ENCODE data around the gene SPATA9.

GRCh38 chr5:95707055-95707454, 24.3 kb upstream of the SPATA9 start:
- TF ChIP-seq CTCF (conservative IDR thresholded peaks at IDR 0.05 in 1 of 2, IDR thresholded peaks at IDR 0.05 in 1 of 2; ENCODE audit: extremely low read depth in 1 of 2, insufficient read depth in 1 of 2, low read depth in 1 of 2, low read length in 2 of 2) (no peak), EZH2 (IDR thresholded peaks at IDR 0.05; ENCODE audit: borderline replicate concordance, low read length) (no peak)

Measured in mammary epithelial cell (primary cell).